ENCODE measurements around the gene MTMR4.

The MTMR4 gene

DNA sequence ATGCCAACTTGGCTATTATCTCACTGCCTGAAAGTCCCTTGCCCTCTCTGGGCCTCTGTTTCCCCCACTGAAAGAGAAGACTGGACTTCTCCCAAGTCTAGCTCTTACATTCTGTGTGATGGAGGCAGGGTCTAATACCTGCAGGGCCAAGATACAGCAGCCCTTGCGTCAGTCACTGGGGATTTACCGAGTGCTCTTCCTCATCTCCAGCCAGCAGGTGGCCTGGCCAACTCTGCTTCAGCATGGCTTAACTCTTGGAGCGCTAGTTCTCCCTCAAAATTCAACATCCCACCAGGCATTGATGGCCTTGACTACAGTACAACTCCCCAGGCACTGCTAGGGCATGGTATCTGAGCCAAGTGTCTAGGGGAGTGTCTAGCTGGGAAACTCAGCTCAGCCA lies 19.9 kb upstream of the MTMR4 start:
- no peak for DNase-seq
- Histone ChIP-seq H3K4me3 (ENCODE audit: insufficient read depth in 1 of 2, low read depth in 1 of 2, low read length in 2 of 2) (no peak overlapping the region), H3K36me3 (ENCODE audit: control insufficient read depth in 1 of 2, insufficient read depth in 2 of 2, low read depth in 1 of 2, low read length in 2 of 2) (no peaks in the 10 kb centered on the region), H2BK5ac (ENCODE audit: low read depth, low read length, poor library complexity, severe bottlenecking) (no peak overlapping the region), H3K14ac (ENCODE audit: low read length in 2 of 2) (peak overlapping the region in 1 of 2 experiments; percentile 44), H4K8ac (ENCODE audit: low read length) (no peak overlapping the region), H3K79me1 (replicated peaks; ENCODE audit: low read length, poor library complexity, severe bottlenecking) (no peaks in the 10 kb centered on the region), H2BK120ac (ENCODE audit: low read depth, low read length) (no peak overlapping the region), H3K27me3 (ENCODE audit: control insufficient read depth in 1 of 2, insufficient read depth in 1 of 2, low read length in 2 of 2) (peaks cover 70 to 83% of the 10 kb centered on the region in 2 experiments), H2AK5ac (ENCODE audit: low read length, severe bottlenecking) (no peak overlapping the region), H3K4me2 (ENCODE audit: low read length, poor library complexity, severe bottlenecking) (no peak overlapping the region), H2AFZ (ENCODE audit: low read depth, low read length) (no peak overlapping the region), H3K23ac (ENCODE audit: low read length in 2 of 2) (no peak overlapping the region), H3K18ac (ENCODE audit: low read depth in 1 of 2, low read length in 2 of 2) (peak overlapping the region in 1 of 2 experiments; percentile 63), H3K4ac (ENCODE audit: low read depth in 1 of 2, low read length in 2 of 2) (no peak overlapping the region), H2BK12ac (ENCODE audit: low read length in 2 of 2) (peak overlapping the region in 1 of 2 experiments; percentile 21), H3K4me1 (ENCODE audit: control insufficient read depth, insufficient read depth, low read depth, low read length) (peaks cover 10% of the 10 kb centered on the region), H3K27ac (ENCODE audit: low read length, poor library complexity, severe bottlenecking) (no peak overlapping the region), H3K9ac (ENCODE audit: low read length) (no peak overlapping the region), H4K91ac (ENCODE audit: low read length) (no peak overlapping the region), H3K9me3 (ENCODE audit: control insufficient read depth, low read length) (no peaks in the 10 kb centered on the region), H2BK15ac (ENCODE audit: low read depth, poor library complexity, severe bottlenecking) (no peak overlapping the region)
- WGBS: 78% methylated on average over 3 of the region's 3 CpGs

DNA sequence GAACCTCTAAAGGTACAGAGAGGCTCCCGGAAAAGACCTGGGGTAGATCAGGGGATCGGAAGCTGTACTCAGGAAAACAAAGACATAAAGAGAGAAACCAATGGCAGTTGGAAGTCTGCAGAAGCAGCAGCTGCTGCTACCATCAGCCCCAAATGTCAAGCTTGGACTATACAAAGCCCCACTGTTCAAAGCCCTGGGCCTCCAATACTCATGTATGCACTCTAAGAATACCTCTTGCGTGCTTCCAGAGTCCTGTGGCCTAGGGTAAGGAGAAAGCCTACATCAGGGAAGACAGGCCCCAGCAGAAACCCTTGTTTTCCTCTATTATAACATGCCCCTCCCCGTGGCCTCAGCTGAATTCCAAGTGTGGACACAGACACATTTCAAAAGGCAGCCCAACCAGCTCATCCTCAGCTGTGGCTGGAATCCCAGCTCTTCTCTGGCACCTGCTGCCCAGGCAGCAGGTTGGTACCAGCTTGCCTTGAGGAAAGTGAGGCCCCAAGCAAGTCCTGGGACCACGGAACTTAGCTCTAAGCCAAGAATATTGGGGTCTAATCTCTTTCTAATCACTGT lies 19.3 kb upstream of the MTMR4 start:
- Histone ChIP-seq H3K14ac (ENCODE audit: low read length in 2 of 2) (no peak overlapping the region), H3K27me3 (ENCODE audit: control insufficient read depth in 1 of 2, insufficient read depth in 1 of 2, low read length in 2 of 2) (peaks cover 70 to 83% of the 10 kb centered on the region in 2 experiments), H3K4me1 (ENCODE audit: control insufficient read depth, insufficient read depth, low read depth, low read length) (peaks cover 10% of the 10 kb centered on the region), H3K18ac (ENCODE audit: low read depth in 1 of 2, low read length in 2 of 2) (no peak overlapping the region), H2BK5ac (ENCODE audit: low read depth, low read length, poor library complexity, severe bottlenecking) (no peak overlapping the region), H2AK5ac (ENCODE audit: low read length, severe bottlenecking) (no peak overlapping the region), H2BK15ac (ENCODE audit: low read depth, poor library complexity, severe bottlenecking) (no peak overlapping the region), H3K36me3 (ENCODE audit: control insufficient read depth in 1 of 2, insufficient read depth in 2 of 2, low read depth in 1 of 2, low read length in 2 of 2) (no peaks in the 10 kb centered on the region), H3K4ac (ENCODE audit: low read depth in 1 of 2, low read length in 2 of 2) (no peak overlapping the region), H3K23ac (ENCODE audit: low read length in 2 of 2) (no peak overlapping the region), H3K9ac (ENCODE audit: low read length) (no peak overlapping the region), H3K27ac (ENCODE audit: low read length, poor library complexity, severe bottlenecking) (no peak overlapping the region), H3K4me2 (ENCODE audit: low read length, poor library complexity, severe bottlenecking) (no peak overlapping the region), H4K91ac (ENCODE audit: low read length) (no peak overlapping the region), H3K4me3 (ENCODE audit: insufficient read depth in 1 of 2, low read depth in 1 of 2, low read length in 2 of 2) (no peak overlapping the region), H3K9me3 (ENCODE audit: control insufficient read depth, low read length) (no peaks in the 10 kb centered on the region), H2AFZ (ENCODE audit: low read depth, low read length) (no peak overlapping the region), H2BK12ac (ENCODE audit: low read length in 2 of 2) (no peak overlapping the region), H2BK120ac (ENCODE audit: low read depth, low read length) (no peak overlapping the region), H4K8ac (ENCODE audit: low read length) (no peak overlapping the region), H3K79me1 (replicated peaks; ENCODE audit: low read length, poor library complexity, severe bottlenecking) (no peaks in the 10 kb centered on the region)
- 94% methylated on average over 5 of the region's 5 CpGs for WGBS
- no peak for DNase-seq

DNA sequence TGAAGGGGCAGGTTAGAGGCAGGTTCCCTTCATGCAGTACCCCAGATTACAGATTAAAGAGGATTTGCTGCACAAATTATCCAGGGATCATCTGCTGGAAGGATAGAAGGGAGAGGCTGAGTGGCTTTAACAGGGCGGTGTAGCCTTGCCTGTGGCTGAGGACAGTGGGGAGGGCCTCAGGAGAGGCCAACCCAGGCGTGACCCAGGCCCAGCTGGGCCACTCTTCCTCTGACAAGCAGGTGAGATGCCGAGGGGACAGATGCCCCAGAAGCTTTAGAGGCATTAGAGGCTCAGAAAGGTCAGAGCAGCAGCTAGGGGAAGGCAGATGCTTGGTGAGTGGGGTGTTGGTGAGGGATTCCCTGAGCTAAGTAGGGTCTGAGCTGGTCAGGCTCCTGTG lies 18.1 kb upstream of the MTMR4 start:
- Histone ChIP-seq H4K8ac (ENCODE audit: low read length) (no peak overlapping the region), H3K14ac (ENCODE audit: low read length in 2 of 2) (no peak overlapping the region), H3K4me2 (ENCODE audit: low read length, poor library complexity, severe bottlenecking) (peak overlapping the region; percentile 23), H3K23ac (ENCODE audit: low read length in 2 of 2) (no peak overlapping the region), H3K27me3 (ENCODE audit: control insufficient read depth in 1 of 2, insufficient read depth in 1 of 2, low read length in 2 of 2) (peaks cover 62 to 84% of the 10 kb centered on the region in 2 experiments), H2BK120ac (ENCODE audit: low read depth, low read length) (no peak overlapping the region), H3K4me1 (ENCODE audit: control insufficient read depth, insufficient read depth, low read depth, low read length) (peaks cover 13% of the 10 kb centered on the region), H2BK15ac (ENCODE audit: low read depth, poor library complexity, severe bottlenecking) (no peak overlapping the region), H3K36me3 (ENCODE audit: control insufficient read depth in 1 of 2, insufficient read depth in 2 of 2, low read depth in 1 of 2, low read length in 2 of 2) (no peaks in the 10 kb centered on the region), H4K91ac (ENCODE audit: low read length) (no peak overlapping the region), H3K9ac (ENCODE audit: low read length) (no peak overlapping the region), H3K4me3 (ENCODE audit: insufficient read depth in 1 of 2, low read depth in 1 of 2, low read length in 2 of 2) (no peak overlapping the region), H3K27ac (ENCODE audit: low read length, poor library complexity, severe bottlenecking) (no peak overlapping the region), H2BK5ac (ENCODE audit: low read depth, low read length, poor library complexity, severe bottlenecking) (no peak overlapping the region), H2AK5ac (ENCODE audit: low read length, severe bottlenecking) (no peak overlapping the region), H2AFZ (ENCODE audit: low read depth, low read length) (no peak overlapping the region), H3K79me1 (replicated peaks; ENCODE audit: low read length, poor library complexity, severe bottlenecking) (no peaks in the 10 kb centered on the region), H3K4ac (ENCODE audit: low read depth in 1 of 2, low read length in 2 of 2) (no peak overlapping the region), H2BK12ac (ENCODE audit: low read length in 2 of 2) (no peak overlapping the region), H3K18ac (ENCODE audit: low read depth in 1 of 2, low read length in 2 of 2) (peak overlapping the region in 1 of 2 experiments; percentile 24), H3K9me3 (ENCODE audit: control insufficient read depth, low read length) (no peaks in the 10 kb centered on the region)
- 66% methylated on average over 3 of the region's 3 CpGs for WGBS
- no peak for DNase-seq

DNA sequence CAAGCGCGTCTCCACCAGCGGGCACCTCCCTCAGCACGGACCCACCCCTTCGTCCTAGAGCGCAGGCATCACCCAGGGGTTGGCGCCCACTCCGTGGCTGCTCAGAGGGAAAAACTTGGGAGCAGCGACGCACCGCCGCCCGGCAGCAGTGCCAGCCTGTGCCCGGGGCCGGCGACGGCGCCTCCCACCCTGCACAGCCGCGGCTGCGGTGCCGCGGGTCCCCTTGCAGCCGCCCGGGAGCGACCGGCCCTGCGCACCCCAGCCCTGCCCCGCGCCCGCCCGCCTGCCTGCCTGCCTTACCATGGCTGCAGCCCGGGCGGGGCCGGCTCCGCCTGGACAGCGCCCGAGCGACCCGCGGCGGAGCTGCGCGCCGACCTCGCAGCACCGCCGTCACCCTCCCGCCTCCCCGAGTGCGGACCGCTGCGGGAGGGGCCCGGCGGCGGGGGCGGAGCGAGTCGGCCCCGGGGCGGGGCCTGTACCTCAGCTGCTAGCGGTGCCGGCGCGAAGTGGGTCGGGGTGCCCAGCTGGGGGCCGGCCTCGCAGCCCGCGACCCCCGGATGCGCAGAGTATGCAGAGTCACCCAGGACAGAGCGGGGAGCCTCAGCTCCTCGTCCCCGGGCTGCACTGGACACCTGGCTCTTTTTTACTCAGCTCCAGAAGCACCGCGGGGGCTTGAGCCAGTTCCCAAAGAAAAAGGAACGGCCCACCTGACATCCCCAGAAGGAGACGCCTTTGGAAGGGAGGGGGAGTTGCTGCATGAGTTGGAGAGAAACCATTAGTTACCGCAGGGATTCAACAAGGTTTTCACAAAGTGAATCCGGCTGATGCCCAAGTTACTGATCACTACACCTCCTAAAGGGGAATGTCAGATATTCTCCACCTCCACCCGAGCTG lies 17.5 kb upstream of the MTMR4 start:
- Histone ChIP-seq H2BK12ac (ENCODE audit: low read length in 2 of 2) (no peak overlapping the region), H3K9ac (ENCODE audit: low read length) (no peak overlapping the region), H4K91ac (ENCODE audit: low read length) (no peak overlapping the region), H3K4ac (ENCODE audit: low read depth in 1 of 2, low read length in 2 of 2) (peak overlapping the region in 1 of 2 experiments; percentile 51), H3K14ac (ENCODE audit: low read length in 2 of 2) (peak overlapping the region in 1 of 2 experiments; percentile 46), H2AK5ac (ENCODE audit: low read length, severe bottlenecking) (no peak overlapping the region), H2AFZ (ENCODE audit: low read depth, low read length) (peak overlapping the region; percentile 80), H3K9me3 (ENCODE audit: control insufficient read depth, low read length) (no peaks in the 10 kb centered on the region), H2BK120ac (ENCODE audit: low read depth, low read length) (no peak overlapping the region), H3K79me1 (replicated peaks; ENCODE audit: low read length, poor library complexity, severe bottlenecking) (no peaks in the 10 kb centered on the region), H3K27me3 (ENCODE audit: control insufficient read depth in 1 of 2, insufficient read depth in 1 of 2, low read length in 2 of 2) (peaks cover 59 to 84% of the 10 kb centered on the region in 2 experiments), H3K18ac (ENCODE audit: low read depth in 1 of 2, low read length in 2 of 2) (peak overlapping the region; percentile 57 to 84), H3K4me1 (ENCODE audit: control insufficient read depth, insufficient read depth, low read depth, low read length) (peaks cover 13% of the 10 kb centered on the region), H3K27ac (ENCODE audit: low read length, poor library complexity, severe bottlenecking) (no peak overlapping the region), H4K8ac (ENCODE audit: low read length) (peak overlapping the region; percentile 72), H2BK15ac (ENCODE audit: low read depth, poor library complexity, severe bottlenecking) (no peak overlapping the region), H2BK5ac (ENCODE audit: low read depth, low read length, poor library complexity, severe bottlenecking) (no peak overlapping the region), H3K36me3 (ENCODE audit: control insufficient read depth in 1 of 2, insufficient read depth in 2 of 2, low read depth in 1 of 2, low read length in 2 of 2) (no peaks in the 10 kb centered on the region), H3K4me3 (ENCODE audit: insufficient read depth in 1 of 2, low read depth in 1 of 2, low read length in 2 of 2) (peak overlapping the region; percentile 52 to 63), H3K4me2 (ENCODE audit: low read length, poor library complexity, severe bottlenecking) (peak overlapping the region; percentile 92), H3K23ac (ENCODE audit: low read length in 2 of 2) (peak overlapping the region in 1 of 2 experiments; percentile 97)
- 2% methylated on average over 76 of the region's 82 CpGs for WGBS
- peak; percentile 54 for DNase-seq

All from mesenchymal stem cell (in vitro differentiated cells and primary cell).